Measurements from ENCODE around the gene EIF2B2. TPM values are rescaled to one million over a fixed set of nuclear protein-coding genes. Genes with fewer than 3 reads are reported as not detected.

The EIF2B2 gene
- total RNA-seq, 1 experiment from 2014 or later, result 48.3 TPM

DNA sequence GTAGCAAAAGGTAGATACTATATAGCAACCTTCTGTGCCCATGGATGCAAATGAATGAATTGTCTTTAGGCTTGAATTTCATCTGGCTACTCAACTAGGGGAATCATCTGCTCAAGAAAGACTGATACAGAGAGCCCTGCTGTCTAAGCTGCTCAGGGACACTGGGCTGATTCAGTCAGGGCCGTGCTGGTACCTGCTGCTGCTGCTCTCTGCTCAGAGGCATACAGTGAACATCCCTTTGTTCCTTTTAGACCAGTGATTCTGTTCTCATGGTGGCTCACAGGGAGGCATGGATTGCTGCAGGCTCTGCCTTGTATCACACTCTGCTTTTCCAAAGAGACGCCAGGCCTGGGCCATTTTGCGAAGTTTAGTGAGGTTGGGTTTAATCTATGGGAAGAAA lies 14.1 kb downstream of the EIF2B2 start:
- Histone ChIP-seq H3T11ph (ENCODE audit: low read length) (no peak overlapping the region), H2AK5ac (ENCODE audit: insufficient read length, low read length) (no peak overlapping the region), H2BK5ac (ENCODE audit: insufficient read length, low read length) (no peak overlapping the region), H2BK120ac (ENCODE audit: low read depth, low read length, poor library complexity, severe bottlenecking) (no peak overlapping the region), H2BK12ac (ENCODE audit: insufficient read length, low read depth, low read length) (no peak overlapping the region), H3K4me2 (ENCODE audit: insufficient read depth, insufficient read length, low read length) (no peak overlapping the region), H3K18ac (ENCODE audit: insufficient read length, low read depth, low read length) (no peak overlapping the region), H3K4ac (ENCODE audit: low read depth, low read length) (no peak overlapping the region), H3K56ac (ENCODE audit: insufficient read length, low read depth, low read length) (no peak overlapping the region), H4K20me1 (ENCODE audit: control insufficient read depth, insufficient read depth, insufficient read length) (no peaks in the 10 kb centered on the region), H4K8ac (replicated peaks; ENCODE audit: insufficient read length, low read depth, low read length) (no peak overlapping the region), H3K23me2 (ENCODE audit: insufficient read length, low read depth, low read length, poor library complexity, severe bottlenecking) (no peaks in the 10 kb centered on the region), H2BK20ac (ENCODE audit: low read depth, low read length, poor library complexity, severe bottlenecking) (no peak overlapping the region), H3K79me2 (ENCODE audit: insufficient read depth, low read length) (no peaks in the 10 kb centered on the region), H2BK15ac (ENCODE audit: low read depth, low read length) (no peak overlapping the region), H3K9me3 (ENCODE audit: control insufficient read depth, low read depth, low read length) (no peaks in the 10 kb centered on the region), H4K91ac (ENCODE audit: insufficient read length, low read depth, low read length) (no peak overlapping the region), H3K23ac (ENCODE audit: insufficient read length, low read depth, low read length) (no peak overlapping the region), H3K27ac (ENCODE audit: insufficient read length, low read depth, low read length) (no peak overlapping the region), H3K79me1 (ENCODE audit: insufficient read depth, low read depth, low read length, poor library complexity, severe bottlenecking) (no peaks in the 10 kb centered on the region), H2AFZ (ENCODE audit: low read length) (no peak overlapping the region), H3K9ac (ENCODE audit: extremely low read depth, insufficient read length, low read length) (no peak overlapping the region), H3K14ac (ENCODE audit: insufficient read depth, low read length) (no peak overlapping the region), H4K5ac (ENCODE audit: insufficient read length, low read depth, low read length) (no peak overlapping the region), H3K27me3 (ENCODE audit: insufficient read depth, low read length) (no peaks in the 10 kb centered on the region), H3K4me1 (ENCODE audit: insufficient read depth, low read length) (no peaks in the 10 kb centered on the region)
- Mint-ChIP-seq H3K27me3 (ENCODE audit: low read depth) (no peaks in the 10 kb centered on the region), H3K9me3 (no peaks in the 10 kb centered on the region), H3K36me3 (ENCODE audit: insufficient read depth in 1 of 3, low read depth in 3 of 3) (peaks cover 9 to 53% (median 31%) of the 10 kb centered on the region in 3 experiments; a peak in 5 of 7 replicates), H3K4me3 (no peak overlapping the region), H3K27ac (no peak overlapping the region), H3K4me1 (no peaks in the 10 kb centered on the region)
- no CpG with 5 or more reads among the region's 3 CpGs for WGBS (ENCODE audit: extremely low coverage, insufficient read length, low lambda C conversion rate)
- TF ChIP-seq, protein P1, sequence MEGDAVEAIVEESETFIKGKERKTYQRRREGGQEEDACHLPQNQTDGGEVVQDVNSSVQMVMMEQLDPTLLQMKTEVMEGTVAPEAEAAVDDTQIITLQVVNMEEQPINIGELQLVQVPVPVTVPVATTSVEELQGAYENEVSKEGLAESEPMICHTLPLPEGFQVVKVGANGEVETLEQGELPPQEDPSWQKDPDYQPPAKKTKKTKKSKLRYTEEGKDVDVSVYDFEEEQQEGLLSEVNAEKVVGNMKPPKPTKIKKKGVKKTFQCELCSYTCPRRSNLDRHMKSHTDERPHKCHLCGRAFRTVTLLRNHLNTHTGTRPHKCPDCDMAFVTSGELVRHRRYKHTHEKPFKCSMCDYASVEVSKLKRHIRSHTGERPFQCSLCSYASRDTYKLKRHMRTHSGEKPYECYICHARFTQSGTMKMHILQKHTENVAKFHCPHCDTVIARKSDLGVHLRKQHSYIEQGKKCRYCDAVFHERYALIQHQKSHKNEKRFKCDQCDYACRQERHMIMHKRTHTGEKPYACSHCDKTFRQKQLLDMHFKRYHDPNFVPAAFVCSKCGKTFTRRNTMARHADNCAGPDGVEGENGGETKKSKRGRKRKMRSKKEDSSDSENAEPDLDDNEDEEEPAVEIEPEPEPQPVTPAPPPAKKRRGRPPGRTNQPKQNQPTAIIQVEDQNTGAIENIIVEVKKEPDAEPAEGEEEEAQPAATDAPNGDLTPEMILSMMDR (conservative IDR thresholded peaks at IDR 0.05), result no peak
- no peak for DNase-seq

Data from H9 (cell line).